AG04450 (cell line): ENCODE measurements around the gene AFF3. TPM values are rescaled to one million over a fixed set of nuclear protein-coding genes. Genes with fewer than 3 reads are reported as not detected.

Experiments used
- CTCF ChIA-PET: fragments of 300-600, 350-600 bp; formaldehyde crosslinking; extraction: SDS; loops from one replicate; lab custom pipeline; 2022; ENCODE audit warnings: antibody characterized with exemption, inconsistent platforms; lab: Charles Lee
- POLR2A ChIA-PET: fragments of 350-600 bp; formaldehyde crosslinking; extraction: SDS; loops from one replicate; lab custom pipeline; 2021; ENCODE audit warnings: antibody characterized with exemption, inconsistent platforms; lab: Yijun Ruan, JAX
- DNase-seq: peaks from one replicate; pipeline ENCODE4 v3.0.0-alpha.2; 2011; ENCODE audit warnings: low read depth, low spot score
- H3K27ac ChIP-seq: one replicate; pipeline ENCODE4 v1.5.1; 2012; ENCODE audit warnings: low read depth, low read length, control low read depth
- H3K27me3 ChIP-seq: one replicate; pipeline ENCODE4 v1.6.0; 2012; ENCODE audit warnings: low read length; ENCODE audit not compliant: control insufficient read depth, insufficient read depth
- H3K4me3 ChIP-seq: 2 replicates; pipeline ENCODE4 v1.5.1; 2011; ENCODE audit warnings: mild to moderate bottlenecking, low read depth, low read length, control low read depth
- H3K9me3 ChIP-seq: 2 replicates; pipeline ENCODE4 v1.5.1; 2012; ENCODE audit warnings: low read length; ENCODE audit not compliant: control insufficient read depth, insufficient read depth
- polyA plus RNA-seq: library from polyadenylated mRNA; depleted of rRNA; stranded (reverse); fragments of >200 nt; gene quantifications from 2 replicates; pipeline ENCODE4 v1.2.3, GENCODE V29; 2011
- TF ChIP-seq, protein P1 (sequence below): IDR thresholded peaks from 2 replicates; pipeline ENCODE4 v1.5.1; 2011; ENCODE audit warnings: low read depth, low read length, control low read depth, inconsistent platforms

The AFF3 gene
- polyA plus RNA-seq, 1 experiment, result 17.9 TPM

DNA sequence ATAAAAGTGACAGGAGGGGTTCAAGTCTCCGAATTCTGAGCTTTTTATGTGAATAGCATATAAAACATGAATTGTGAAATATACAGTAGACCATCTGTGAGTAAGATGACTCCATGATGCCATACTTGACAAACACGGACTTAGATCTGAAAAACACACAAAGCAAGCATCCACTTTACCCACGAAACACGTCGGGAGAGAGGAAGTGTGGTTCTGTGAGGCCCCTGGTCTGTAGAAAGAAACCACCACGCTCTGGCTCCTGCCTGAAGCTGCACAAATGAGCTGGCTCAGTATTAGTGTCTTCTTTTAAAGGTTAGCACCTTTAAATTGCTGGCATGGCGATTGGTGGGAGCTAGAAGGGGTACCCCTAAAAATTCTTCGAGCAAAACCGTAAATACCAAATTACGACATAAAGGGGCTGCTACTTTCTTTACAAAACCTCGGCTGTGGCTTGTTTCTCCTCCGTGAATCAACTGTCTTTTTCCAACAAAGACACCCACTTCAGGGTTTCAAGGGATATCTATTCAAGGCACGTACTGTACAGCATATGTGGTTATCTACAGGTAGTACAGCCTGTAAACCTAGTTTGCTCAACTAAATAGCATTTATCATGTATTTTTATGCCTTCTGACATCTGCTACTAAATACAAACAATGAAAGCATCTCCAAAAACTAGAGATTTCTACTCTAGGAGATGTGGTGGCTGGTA is 70.9 kb downstream of the AFF3 start:
- ChIA-PET CTCF (interaction anchor here (0.8 kb wide), 1 partner anchor 58 kb away, joined by 3 read pairs; no protein-coding TSS in a partner anchor), POLR2A (no interaction called here)
- Histone ChIP-seq H3K27ac (no peak overlapping the region), H3K9me3 (no peaks in the 10 kb centered on the region), H3K4me3 (no peak overlapping the region), H3K27me3 (no peaks in the 10 kb centered on the region)
- DNase-seq, result no peak
- TF ChIP-seq, protein P1, sequence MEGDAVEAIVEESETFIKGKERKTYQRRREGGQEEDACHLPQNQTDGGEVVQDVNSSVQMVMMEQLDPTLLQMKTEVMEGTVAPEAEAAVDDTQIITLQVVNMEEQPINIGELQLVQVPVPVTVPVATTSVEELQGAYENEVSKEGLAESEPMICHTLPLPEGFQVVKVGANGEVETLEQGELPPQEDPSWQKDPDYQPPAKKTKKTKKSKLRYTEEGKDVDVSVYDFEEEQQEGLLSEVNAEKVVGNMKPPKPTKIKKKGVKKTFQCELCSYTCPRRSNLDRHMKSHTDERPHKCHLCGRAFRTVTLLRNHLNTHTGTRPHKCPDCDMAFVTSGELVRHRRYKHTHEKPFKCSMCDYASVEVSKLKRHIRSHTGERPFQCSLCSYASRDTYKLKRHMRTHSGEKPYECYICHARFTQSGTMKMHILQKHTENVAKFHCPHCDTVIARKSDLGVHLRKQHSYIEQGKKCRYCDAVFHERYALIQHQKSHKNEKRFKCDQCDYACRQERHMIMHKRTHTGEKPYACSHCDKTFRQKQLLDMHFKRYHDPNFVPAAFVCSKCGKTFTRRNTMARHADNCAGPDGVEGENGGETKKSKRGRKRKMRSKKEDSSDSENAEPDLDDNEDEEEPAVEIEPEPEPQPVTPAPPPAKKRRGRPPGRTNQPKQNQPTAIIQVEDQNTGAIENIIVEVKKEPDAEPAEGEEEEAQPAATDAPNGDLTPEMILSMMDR, result no peak

DNA sequence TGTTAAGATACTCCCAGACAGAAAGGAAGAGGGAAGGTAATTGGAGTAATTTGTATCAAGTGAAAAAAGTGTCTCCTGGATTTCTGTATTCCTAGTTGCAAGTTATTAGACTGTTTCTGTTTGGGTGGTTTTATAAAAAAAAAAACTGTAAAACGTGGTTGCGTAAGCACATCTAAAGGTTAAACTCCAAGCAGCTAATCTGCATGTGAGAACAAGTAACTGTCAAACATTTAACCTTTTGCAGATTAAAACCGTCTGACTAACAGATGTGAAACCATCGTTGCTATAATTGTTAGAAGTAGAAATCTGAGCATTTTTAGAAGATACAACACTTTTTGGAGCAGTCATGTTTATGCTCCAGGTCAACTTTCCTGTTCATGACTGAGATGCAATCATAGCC is 72.3 kb downstream of the AFF3 start:
- POLR2A ChIA-PET, result no interaction called here
- H3K9me3 ChIP-seq, result no peaks in the 10 kb centered on the region

DNA sequence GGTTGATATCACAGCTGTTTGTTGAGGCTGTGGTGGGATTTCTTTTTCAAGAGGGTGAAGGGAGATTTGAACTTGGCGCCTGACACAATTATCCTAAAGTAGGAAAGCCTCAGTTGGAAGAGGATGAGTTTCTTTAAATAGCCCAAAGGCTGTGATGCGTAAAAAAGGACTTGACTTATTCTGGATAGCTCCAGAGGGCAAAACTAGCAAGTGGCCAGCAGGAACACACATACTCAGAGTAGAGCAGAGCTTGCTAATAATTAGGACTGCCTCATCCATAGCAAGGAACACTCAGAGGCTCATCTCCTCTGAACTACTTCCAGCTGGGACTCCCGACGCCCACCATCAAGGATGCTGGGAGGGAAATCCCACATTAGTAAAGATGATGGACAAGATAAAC is 74.0 kb downstream of the AFF3 start:
- no peak overlapping the region for H3K4me3 ChIP-seq
- CTCF ChIA-PET, result interaction anchor here (0.5 kb wide), 1 partner anchor 338 kb away, joined by 4 read pairs; no protein-coding TSS in a partner anchor
- no peak for DNase-seq
- POLR2A ChIA-PET, result no interaction called here
- no peaks in the 10 kb centered on the region for H3K27me3 ChIP-seq
- no peaks in the 10 kb centered on the region for H3K9me3 ChIP-seq
- TF ChIP-seq, protein P1, result no peak
- H3K27ac ChIP-seq, result no peak overlapping the region

More for the DNA sequence above, 72.3 kb downstream of the AFF3 start:
- DNase-seq, result no peak
- Histone ChIP-seq H3K27me3 (no peaks in the 10 kb centered on the region), H3K4me3 (no peak overlapping the region), H3K27ac (no peak overlapping the region)
- CTCF ChIA-PET, result no interaction called here
- TF ChIP-seq, protein P1, result no peak

DNA sequence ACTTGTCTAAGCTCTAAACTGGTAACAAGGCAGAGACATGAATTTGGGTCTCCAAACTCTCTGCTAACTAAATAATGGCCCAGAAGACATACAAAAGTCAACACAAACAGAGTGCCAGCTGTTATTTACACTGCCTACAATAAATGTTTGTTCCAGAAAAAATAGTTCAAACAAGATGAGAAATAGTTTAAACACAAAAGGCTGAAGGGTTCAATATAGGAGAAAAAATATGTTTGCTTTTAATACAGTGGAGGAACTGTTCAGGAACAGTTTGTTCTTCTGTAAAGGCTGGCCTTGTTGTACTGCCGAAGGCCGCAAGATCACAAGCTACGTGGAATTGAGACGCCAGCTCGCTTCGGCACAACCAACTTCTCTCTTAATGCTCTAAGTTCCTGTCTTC is 74.6 kb downstream of the AFF3 start:
- ChIA-PET POLR2A (no interaction called here), CTCF (interaction anchor here (0.5 kb wide), 1 partner anchor 337 kb away, joined by 4 read pairs; no protein-coding TSS in a partner anchor)
- DNase-seq, result no peak
- Histone ChIP-seq H3K27ac (no peak overlapping the region), H3K9me3 (no peaks in the 10 kb centered on the region), H3K4me3 (no peak overlapping the region), H3K27me3 (no peaks in the 10 kb centered on the region)
- TF ChIP-seq, protein P1, result no peak

DNA sequence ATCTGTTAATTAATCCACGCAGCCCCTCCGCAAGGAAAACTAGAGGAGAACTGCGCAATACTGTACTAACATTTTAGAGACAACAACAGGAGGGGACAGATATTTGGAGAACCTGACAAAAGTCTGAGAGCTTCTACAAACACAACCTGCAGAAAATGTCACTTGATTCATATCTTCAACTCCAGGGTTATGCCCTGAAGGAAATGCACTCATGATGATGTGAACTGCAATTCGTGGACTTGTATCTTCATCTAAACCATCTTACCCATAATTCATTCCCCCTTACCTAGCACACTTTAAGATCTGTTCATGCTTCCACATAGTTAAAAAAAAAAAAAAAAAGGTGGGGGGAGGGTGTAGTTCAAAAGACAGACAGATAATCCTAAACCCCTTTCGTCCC is 75.5 kb downstream of the AFF3 start:
- Histone ChIP-seq H3K27me3 (no peaks in the 10 kb centered on the region), H3K27ac (no peak overlapping the region), H3K9me3 (no peaks in the 10 kb centered on the region), H3K4me3 (no peak overlapping the region)
- ChIA-PET POLR2A (no interaction called here), CTCF (no interaction called here)
- TF ChIP-seq, protein P1, result no peak
- no peak for DNase-seq
